GM19452 (cell line): ENCODE results near the gene ABL1.
A peak's percentile ranks its signal among the peaks of the same experiment; 100 is the strongest.

Experiments used
- ATAC-seq: cut with Tn5 transposase; IDR thresholded peaks from one replicate; pipeline ENCODE4 v1.9.1; 2021; ENCODE audit not compliant: unreplicated experiment

Gene ABL1

GRCh38 chr9:130929571-130930038 is 94.6 kb downstream of the ABL1 start:
- ATAC-seq, result no peak

GRCh38 chr9:130930132-130930803 is 95.2 kb downstream of the ABL1 start:
- no peak for ATAC-seq

GRCh38 chr9:130930804-130931349 is 95.8 kb downstream of the ABL1 start:
- ATAC-seq, result no peak

GRCh38 chr9:130931508-130932254 is 96.6 kb downstream of the ABL1 start:
- peak; percentile 53 for ATAC-seq

GRCh38 chr9:130932255-130933079 is 97.4 kb downstream of the ABL1 start:
- no peak for ATAC-seq

- ATAC-seq, result no peak
Measured at GRCh38 chr9:130933114-130934046, 98.3 kb downstream of the ABL1 start.

- ATAC-seq, result no peak
Measured at GRCh38 chr9:130934246-130934645, 99.2 kb downstream of the ABL1 start.

- no peak for ATAC-seq
Measured at GRCh38 chr9:130934702-130935647, 99.9 kb downstream of the ABL1 start.

- no peak for ATAC-seq
Measured at GRCh38 chr9:130935648-130936271, 100.7 kb downstream of the ABL1 start.

GRCh38 chr9:130936285-130937117 is 101.4 kb downstream of the ABL1 start:
- ATAC-seq, result no peak
